HG03342 (cell line): ENCODE results near the gene SORCS3.
A peak's percentile ranks its signal among the peaks of the same experiment; 100 is the strongest.

Source experiments
- ATAC-seq: cut with Tn5 transposase; IDR thresholded peaks from one replicate; pipeline ENCODE4 v1.9.1; 2021; ENCODE audit warnings: mild to moderate bottlenecking, moderate library complexity; ENCODE audit not compliant: unreplicated experiment

Gene SORCS3

DNA sequence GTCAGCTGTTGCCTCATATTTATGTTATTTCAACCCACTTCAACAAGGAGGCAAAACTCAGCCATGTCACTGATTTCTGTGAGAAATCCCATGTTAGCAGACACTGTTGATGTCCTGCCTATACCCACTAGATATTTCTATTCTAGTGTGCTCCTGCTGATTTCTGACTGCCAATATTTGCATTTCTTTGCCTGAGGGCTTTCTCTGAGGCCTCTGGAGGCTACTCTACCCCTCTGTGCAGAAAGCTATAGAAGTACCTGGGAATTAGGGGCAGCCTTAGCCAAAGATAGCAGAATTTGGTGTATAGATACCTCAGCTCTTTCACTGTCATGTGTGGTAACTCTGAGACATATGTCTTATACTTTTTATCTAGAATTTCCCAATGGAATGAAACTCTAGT, 348.8 kb downstream of the SORCS3 start:
- ATAC-seq = no peak

DNA sequence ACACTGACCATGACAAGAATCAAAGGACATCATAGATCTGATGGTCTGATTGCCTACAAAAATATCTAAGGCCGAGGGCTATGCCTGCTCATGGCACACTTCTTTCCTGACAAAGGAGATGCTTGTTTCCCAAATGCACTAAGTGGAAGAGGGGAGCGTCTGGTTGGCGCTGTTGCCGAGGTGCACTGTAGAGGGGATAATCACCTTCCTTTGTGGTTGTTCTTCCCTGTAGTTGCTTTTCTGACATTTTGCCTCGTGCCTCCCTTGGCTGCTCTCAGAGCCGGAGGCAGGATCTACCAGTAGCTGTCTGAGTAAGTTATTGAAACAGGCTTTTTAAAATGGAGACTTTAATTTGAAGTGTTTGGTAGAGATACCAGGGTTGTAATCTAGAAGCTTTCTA, 352.0 kb downstream of the SORCS3 start:
- ATAC-seq = no peak

DNA sequence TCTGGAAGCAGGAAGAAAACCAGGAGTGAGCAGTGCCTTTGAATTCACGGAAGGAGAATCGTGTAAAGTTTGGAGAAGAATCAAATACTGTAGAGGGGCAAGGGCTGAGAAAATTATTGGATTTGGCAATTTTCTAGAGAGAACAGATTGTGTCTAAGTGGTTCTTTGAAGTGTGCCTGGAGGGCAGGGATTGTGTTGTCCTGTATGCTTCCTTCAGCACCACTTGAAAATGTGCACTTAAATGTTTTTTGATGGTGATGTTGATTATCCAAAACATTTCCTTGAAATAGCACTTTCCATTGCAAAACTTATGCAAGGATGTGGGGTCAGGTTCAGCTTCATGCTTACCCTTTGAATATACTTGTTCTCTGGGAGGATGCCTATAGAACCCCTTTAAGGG, 360.2 kb downstream of the SORCS3 start:
- no peak for ATAC-seq

DNA sequence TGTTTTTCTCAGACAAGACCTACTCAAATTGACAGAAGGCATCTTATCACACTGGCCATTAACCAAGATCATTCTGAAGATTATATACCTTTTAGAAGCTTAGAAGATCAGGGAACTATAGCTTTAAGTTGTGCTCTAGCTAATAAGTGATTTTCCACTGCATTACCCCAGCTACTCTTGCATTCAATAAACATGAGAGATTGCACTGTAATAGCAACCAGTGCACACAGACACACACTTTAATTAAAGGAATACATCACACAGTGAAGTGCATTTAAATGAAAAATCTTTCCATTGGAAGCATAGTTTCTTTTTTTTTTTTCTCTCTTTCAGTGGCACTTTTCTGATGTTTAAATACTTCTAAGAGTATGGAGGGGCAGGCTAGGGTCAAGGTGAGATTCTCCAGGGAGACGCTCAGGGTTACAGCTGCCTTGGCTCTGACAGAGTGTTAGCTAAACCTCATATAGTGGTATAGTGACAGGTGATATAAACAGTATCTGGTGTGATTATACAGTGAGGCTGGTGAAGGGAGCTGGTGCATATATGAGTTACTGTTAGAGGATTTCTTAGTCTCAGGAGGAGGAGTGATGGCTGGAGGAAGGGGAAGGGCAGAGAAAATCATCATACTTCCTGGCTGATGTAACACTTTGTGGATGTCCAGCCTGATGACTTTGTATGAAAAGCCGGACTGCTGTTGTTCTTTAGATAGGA, 369.5 kb downstream of the SORCS3 start:
- ATAC-seq = no peak

DNA sequence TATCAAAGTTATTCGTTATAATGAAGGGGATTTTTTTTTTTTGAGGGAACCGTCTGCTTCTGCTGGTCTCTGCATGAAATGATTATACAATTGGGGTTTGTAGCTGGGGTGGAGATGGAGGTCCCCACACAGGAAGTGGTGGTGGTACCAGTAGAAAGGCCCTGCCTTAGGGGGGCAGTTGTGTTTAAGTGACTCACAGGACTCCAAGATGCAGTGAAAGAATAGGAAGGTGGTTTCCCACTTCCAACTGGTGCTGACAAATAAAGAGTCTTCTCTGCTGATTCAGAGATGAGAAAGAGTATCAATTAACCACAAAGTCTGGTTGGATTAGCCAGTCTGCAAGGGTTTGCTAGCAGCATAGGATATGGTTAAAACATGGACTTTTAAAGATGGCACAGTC, 376.0 kb downstream of the SORCS3 start:
- ATAC-seq = no peak

DNA sequence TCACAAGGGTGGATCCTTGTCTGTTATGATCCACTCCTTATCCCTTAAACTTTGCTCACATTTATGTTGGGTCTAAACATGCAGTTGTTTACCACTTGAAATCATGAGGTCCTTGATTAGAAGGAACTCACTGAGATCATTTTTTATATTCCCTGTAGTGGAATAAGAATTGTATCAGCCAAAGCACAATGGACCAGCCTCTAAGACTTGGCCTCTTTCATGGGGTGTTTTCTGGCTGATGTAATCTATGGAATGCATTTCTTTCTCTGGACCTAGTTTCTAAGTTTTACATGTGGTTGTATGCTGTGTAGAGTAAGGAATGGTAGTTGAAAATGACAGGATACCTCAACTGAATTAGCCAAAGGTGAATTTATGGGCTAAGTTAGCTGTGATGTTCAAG, 376.6 kb downstream of the SORCS3 start:
- ATAC-seq = no peak

DNA sequence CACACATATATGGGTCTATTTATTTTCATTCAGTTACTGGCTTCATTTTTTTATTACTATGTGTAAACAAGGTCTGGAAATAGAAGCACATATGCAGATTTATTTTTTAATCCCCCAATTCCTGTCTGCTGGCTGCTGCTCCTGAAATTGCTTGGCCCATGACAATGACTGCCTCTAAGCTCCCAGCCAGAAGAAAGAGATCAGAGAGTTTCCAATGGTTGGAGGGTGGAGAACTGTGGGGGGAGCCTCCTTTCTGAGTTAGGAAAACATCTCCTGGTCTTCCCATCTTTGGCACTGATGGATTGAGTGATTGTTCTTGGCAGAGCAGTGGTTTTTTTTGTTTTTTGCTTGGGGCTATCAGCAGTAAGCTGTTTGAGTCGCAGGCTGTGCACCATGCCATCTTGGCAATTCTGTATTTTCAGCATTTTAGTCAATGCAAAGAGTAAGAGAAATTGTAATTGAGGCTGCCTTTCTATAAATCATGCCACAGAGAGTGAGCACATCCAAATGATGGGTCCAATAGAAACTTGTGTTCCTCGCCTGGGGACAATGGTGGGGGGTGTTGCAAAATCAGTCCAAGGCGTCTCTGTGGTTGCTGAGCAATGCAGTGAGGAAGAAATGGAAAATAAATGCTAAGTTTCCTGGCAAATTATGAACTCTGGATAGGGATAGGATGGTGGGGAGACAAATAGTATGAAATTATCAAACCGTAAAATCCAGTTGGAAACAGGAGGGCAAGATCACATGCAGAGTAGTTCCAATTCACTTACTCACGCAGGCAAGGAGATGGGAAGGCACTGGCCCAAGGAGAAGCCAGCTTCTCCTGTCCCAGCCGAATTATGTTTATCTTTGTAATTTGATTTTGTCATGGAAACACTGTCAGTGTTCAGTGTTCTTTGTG, 382.4 kb downstream of the SORCS3 start:
- ATAC-seq = no peak

DNA sequence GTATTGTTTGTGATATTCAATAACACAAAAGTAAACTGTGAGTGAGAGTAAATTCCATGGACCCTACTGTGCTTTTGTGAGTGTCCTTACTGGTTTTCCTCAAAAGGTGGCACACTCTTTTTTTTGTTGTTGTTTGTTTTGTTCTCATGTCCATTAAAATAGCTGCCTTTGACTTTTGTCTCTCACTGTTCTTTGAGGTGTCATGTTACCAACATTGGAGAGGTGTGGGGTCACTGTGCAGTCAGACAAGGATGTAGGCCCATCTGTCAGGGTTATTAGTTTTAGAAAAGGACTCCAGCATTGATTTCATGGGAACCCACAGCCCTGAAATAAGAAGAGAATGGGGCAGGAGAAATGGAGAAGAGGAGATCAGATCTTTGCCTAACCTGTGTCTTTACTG, 383.1 kb downstream of the SORCS3 start:
- ATAC-seq = no peak

DNA sequence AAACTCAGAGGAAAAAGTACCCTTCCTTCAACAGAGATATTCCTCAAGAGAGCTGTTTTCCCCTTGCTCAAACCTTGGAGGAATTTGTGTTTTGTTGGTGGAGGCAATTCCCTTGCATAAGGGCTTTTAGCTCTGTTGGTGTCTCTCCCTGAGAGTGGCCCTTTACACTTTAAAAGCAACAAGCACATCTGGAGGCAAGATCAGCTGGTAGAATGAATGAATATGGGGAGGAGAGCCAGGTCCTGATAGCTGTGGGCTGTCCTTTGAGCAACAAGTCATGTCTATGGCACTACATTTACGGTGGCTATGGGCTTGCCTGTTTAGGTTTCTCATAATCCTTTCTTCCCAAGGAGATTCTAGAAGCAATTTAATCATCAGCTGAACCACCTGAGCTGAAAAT, 384.0 kb downstream of the SORCS3 start:
- ATAC-seq = no peak

DNA sequence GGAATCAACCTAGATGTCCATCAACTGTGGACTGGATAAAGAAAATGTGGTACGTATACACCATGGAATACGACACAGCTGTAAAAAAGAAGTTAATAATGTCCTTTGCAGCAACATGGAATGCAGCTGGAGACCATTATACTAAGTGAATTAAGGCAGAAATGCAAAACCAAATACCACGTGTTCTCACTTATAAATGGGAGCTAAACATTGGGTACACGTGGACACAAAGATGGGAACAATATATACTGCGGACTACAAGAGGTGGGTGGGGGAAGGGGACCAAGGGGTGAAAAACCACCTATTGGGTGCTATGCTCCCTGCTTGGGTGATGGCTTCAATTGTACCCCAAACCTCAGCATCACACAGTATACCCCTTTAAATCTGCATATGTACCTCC, 385.5 kb downstream of the SORCS3 start:
- ATAC-seq = no peak

DNA sequence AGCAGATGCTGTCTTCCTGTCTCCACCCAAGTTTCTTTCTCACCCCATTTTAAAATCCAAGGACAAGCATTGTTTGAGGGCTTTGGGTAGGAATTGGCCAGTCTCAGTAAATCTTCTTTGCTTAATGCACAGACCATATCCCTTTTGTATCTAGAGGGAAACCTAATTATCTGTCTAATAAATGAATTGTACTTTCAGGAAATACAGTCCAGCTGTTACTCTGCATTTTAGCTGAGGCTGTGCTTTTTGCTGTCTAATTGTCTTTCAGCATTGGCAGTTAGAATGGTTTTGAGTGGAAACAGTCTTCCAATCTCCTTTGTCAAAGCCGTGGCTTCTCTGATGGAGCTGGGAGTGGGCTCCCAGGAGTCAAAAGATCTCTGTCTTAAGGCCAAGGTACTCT, 388.2 kb downstream of the SORCS3 start:
- ATAC-seq = no peak

DNA sequence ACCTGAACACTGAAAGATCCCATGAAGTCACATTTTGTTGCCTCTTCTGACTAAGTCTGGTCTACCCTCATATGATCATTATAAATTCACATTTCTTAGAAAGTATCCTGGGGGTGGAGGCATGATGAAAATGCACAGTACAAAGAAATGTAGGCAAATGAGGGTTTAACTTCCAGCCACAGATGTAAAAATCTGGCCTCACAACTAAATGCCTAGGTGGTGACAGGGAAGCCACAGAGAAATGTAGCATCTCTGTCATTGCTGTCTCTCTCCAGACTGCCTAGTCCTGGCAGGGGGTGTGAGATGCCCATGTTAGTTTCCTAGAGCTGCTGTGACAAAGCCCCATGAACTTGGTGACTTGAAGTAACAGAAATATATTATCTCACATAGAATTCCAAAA, 395.9 kb downstream of the SORCS3 start:
- no peak for ATAC-seq

DNA sequence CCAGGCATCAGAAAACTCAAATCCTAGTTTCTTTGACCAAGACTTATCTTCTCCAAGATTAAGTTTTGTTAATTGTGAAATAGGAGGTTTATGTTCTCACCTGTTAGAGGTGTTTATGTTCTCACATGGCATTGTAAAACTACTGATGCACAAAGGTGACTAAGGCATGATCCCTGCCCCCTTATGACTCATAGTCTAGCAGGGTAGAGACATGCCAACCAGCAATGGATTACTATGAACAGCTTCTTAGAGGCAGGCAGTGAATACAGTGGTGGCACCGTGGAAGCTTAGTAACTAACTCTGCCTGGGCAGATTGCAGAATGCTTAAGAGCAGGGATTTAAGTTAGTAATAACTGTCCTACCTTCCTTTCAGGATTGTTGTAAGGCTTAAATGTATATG, 400.9 kb downstream of the SORCS3 start:
- no peak for ATAC-seq

DNA sequence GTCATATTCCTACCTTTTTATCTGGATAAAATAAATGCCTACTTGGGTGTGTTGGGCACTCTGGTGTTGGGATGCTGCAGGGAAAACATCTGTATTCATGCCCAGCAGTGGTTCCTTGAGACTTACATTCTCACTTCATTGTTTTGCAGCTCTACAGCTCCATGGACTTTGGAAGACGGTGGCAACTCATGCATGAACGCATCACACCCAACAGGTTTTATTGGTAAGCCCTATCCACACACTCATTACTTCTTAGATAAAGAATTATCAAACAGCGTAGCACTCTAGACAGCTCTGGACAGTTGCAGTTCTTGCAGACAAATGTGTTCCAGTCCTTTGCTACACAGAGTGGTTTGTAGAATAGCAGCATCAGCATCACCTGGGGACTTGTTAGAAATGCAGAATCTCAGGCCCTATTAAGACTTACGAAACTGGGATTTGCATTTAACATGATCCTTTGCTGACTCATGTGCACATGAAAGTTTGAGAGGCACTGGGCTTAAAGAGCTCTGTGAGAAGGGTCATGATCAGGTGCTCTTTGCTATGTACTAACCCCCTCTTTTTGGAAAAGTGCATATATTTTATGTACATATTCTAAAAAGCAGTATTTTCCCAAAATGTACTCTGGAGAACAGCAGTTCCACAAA, 401.9 kb downstream of the SORCS3 start:
- ATAC-seq = no peak

DNA sequence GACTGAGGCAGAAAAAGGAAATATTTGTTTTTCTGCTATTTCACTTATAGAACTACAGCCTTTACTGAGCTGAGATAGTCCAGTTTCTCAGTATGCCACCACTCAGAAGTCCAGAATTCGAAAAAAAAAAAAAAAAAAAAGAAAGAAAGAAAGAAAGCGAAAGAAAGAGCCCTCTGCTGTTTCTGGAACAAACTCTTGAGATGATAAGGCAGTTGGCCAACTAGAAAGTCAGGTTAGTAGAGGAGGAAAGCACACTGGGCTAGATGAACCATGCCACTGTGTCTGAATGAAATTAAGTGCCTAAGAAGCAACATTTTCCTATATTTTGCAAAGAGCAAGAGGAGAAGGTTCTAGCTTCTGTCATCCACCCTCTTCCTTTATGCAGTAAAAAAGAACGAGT, 403.8 kb downstream of the SORCS3 start:
- ATAC-seq = no peak

DNA sequence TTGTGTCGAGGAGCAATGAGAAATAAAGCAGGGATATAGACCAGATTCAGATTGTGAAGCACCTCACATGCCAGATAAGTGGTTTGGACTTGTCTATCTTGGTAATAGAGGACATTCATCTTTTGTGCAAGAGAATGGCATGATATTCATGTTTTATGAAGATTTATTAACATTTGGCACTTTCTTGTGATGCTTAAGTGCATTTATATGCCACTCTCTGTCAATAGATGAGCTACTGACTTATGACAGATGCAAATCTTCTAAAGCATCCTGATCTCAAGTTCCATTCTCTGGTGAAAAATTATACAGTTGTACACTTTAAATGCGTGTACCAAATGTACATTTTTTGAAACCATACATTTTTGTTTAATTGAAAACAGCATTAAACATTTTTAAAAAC, 415.3 kb downstream of the SORCS3 start:
- ATAC-seq = no peak

DNA sequence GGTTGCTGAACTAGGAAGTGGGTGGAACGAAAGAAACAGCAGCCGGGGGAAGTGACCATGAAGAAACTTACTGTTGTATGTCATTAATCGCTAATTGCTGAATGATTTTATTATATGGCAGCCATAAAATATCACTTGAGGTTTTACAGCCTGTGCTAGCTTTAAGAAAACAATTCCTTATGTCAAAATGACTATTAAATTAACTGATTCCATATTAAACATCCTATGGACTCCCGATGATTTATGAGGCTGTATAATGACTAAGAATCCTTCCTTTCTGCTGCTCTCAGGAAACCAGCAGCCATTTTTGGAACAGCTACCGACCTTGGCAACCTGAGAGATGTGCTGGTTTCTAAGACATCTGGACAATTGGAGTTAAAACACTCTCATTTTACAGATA, 421.9 kb downstream of the SORCS3 start:
- ATAC-seq = no peak

DNA sequence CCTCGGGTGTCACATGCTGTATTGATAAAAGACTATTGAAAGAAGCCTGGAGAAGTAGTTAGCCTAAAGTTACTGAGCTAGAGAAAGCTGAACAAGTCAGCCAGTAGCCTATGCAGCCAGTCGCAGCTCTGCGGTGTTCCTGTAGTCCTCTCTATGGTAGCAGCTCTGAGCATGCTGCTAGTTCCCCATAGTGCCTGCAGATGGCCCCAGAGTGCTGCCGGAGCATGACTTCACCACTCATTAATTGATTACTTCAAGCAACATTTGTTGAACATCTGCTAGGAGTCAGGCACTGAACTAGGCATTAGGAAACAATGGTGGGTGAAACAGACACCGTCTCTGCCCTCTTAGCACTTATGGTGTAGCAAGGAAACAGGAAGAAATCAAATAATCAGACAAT, 422.7 kb downstream of the SORCS3 start:
- ATAC-seq = peak; percentile 70

DNA sequence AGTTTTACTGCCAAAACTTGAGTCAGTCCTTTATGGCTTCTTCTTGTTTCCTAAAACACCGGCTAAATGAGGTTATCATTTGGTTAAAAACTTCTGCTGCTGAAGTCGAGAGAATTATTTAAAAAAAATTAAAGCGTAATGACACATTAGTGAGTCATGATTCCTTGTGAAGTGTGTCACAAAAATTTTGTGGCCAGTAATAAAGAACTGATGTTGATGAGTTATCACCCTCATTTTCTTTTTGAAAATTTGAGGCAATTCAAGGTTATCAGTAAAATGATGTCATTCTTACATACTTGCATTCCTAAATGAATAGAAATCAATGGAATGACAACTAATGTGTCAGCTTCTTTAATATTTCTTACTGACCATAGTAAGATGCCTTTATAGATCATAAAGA, 427.4 kb downstream of the SORCS3 start:
- no peak for ATAC-seq

DNA sequence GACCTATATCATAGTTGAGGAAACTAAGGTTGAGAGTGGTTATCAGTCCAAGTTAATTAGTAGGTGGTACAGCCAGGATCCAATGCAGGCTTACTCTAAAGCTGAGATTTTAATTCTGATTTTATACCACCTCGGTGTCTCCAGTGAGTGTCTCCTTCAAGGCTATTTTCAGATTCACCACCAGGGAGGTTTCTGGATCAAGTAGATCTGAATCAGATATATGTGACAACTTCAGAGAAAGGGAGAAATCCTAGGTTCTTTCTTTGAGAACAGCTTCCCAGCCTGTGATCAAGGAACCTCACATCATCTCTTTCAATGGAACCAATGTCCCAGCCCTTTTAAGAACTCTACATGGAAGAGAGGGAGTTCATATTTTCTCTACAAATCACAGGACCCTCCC, 429.2 kb downstream of the SORCS3 start:
- no peak for ATAC-seq

DNA sequence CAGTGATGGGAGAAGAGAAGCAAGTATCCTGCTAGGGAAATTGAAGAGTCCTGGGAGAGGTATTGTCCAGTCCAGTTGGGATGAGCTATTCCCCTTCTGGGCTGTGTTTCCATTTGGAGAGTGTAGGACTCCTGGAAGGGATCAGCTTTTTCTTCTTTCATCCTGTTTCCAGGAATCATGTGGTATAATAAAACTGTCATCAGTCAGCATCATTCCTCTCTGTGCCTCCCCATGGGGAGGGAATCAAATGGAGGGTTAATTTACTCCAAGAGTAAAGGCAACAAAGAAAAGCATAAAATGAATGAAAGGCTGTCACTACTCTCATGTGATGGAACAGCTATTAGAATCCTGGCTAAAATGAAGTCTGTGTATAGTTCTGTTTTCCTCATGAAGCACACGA, 429.9 kb downstream of the SORCS3 start:
- no peak for ATAC-seq

DNA sequence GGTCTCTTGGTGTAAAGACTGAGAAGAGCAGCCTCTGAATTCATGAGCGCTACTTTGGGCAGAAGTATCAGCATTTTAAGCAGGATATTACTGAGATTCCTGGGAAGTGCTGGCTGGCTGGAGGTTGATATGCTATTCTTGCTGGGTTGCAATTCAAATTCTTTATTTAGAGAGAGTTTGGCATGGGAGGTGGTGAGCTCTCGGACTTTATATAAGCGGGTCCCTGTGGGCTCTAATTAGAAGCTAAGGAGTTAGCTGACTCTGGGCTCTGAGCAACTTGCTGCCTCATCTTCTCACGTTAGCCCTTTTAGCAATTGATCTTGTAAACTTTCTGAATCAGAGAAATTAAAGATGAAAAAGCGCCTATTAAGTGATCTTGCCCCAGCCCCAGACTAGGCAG, 430.9 kb downstream of the SORCS3 start:
- no peak for ATAC-seq
